HG02840 (cell line): ENCODE data around the gene MAN1A2.
"Not testable (repeated sequence)": the region's sequence is repeated elsewhere in the genome, so short reads cannot be mapped to it uniquely, and the experiment has no call there.

ENCODE experiments used
- ATAC-seq: cut with Tn5 transposase; IDR thresholded peaks from one replicate; pipeline ENCODE4 v1.9.1; 2021; ENCODE audit warnings: mild to moderate bottlenecking, moderate library complexity, moderate number of reproducible peaks; ENCODE audit not compliant: unreplicated experiment, low FRiP score

MAN1A2 gene

DNA sequence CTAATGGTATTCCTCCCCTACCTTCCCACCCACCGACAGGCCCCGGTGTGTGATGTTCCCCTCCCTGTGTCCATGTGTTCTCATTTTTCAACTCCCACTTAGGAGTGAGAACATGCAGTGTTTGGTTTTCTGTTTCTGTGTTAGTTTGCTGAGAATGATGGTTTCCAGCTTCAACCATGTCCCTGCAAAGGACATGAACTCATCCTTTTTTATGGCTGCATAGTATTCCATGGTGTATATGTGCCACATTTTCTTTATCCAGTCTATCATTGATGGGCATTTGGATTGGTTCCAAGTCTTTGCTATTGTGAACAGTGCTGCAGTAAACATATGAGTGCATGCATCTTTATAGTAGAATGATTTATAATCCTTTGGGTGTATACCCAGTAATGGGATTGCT, 108.2 kb downstream of the MAN1A2 start:
- not testable (repeated sequence) for ATAC-seq

DNA sequence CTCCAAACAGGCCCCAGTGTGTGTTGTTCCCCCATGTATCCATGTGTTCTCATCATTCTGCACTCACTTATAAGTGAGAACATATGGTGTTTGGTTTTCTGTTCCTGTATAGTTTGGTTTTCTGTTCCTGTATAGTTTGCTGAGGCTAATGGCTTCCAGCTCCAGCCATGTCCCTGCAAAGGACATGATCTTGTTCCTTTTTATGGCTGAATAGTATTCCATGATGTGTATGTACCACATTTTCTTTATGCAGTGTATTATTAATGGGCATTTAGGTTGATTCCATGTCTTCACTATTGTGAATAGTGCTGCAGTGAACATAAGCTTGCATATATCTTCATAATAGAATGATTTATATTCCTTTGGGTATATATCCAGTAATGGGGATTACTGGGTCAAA, 111.8 kb downstream of the MAN1A2 start:
- ATAC-seq, result no peak

DNA sequence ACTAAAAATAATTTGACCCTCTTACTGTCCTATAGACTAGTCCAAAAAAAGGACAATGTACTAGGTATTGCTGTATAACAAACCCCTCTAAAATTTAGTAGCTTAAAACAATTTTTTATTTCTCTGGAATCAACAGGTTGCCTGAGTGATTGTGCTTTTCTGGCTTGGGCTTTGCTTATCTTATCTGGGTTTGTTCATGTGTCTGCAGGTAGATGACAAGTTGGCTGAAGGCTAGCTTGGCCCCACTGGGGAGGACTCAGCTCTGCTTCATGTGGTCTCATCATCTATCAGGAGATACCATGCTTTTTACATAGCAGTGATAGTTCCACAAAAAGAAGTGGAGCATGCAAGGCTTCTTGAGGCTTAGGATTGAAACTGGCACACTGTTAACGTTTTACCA, 114.2 kb downstream of the MAN1A2 start:
- ATAC-seq, result no peak

DNA sequence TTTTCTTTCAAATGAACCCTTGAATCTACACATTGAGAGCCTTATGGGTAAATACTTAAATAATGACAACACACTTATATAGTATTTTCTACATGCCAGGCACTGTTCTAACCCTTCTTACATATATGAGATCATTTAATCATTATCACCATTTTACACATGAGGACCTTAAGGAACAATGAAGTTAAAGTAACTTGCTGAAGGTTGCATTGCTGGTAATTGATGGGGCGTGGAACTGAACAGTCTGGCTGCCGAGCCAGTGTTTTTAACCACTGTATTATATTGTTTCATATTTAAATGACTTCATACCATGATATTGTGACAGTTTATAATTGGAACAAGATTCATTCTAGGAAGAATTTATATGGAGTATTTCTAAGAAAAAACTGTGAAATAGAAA, 126.7 kb downstream of the MAN1A2 start:
- ATAC-seq, result no peak

DNA sequence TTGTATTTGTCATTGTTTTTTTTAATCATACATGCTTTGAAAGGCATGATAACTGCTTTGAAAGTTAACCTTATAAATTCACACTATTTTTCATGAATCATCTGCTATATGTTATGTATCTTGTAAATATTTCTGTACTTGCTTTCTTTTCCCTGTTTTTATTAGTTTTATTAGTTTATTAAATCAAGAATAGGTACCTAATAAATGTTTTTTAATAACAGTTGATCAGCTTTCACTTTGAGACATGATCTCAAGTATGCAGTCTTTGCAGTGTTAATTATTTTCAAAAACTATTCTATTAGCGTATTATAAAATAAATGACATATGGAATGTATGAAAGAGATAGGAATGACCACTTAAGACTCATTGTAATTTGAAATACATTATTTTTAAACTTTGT, 127.8 kb downstream of the MAN1A2 start:
- no peak for ATAC-seq

DNA sequence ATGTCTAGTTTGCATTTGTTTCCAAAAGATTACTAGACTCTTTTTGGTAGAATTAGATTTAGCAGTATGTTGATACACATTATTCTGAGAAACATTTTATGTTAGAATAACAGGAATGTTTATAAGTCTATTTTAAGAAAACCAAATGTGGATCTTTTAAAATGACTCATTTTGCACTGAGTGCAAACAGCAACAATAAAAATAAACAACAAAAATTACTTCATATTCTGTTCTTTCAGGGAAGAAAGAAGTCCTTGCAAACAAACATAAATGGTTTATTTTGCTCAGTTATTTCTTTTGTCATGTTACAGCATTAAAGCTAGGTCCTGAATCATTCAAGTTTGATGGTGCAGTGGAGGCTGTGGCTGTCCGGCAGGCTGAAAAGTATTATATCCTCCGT, 131.8 kb downstream of the MAN1A2 start:
- no peak for ATAC-seq

DNA sequence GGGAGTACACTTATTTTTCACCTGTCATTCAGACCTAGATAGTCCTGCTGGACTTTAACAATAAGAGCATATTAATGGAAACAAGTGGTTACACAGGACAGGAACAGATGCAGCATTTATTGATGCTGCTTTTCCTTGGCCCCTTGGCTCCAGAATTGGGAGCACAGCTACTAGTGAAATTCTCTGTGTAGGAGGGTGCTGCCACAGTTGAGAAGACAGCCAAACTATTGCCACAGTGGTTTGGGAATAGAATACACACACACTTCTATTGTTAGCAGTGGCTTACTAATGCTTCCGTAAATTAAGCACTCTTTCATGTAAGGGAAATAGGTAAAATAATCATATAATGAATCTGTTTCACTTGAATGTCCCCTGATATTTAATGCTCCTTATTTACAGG, 133.3 kb downstream of the MAN1A2 start:
- no peak for ATAC-seq

DNA sequence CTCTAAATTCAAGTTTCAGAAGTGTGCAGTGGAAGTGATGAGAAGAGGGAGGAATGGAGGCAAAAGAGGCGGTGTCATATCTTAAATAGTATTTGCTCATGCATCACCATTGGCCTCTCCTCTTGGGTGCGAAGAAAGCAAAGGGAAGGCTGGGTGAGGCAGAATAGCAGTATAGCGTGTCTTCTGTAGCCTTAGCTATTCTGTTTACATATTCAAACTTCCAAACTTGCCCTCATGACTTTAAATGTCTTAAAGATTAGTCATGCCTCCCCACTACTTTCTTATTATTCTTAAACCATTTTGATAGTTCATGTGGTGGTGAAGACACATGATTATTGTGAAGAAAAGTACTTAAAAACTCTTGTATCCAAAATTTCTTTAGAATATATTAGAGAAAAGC, 134.0 kb downstream of the MAN1A2 start:
- no peak for ATAC-seq

DNA sequence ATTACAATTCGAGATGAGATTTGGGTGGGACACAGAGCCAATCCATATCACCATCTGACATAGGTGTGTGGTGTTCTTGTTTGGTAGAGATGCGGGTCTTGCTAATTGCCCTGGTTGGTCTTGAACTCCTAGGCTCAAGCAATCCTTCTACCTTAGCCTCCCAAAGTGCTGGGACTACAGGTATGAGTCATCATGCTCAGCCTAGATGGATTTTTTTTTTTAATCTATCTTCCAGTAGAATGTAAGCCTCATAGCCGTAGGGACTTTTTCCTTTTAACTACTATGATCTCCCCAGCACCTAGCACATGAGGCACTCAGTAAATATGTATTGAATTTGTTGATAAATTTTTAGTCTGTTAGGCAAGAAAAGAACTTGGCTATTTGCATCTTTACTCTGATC, 144.0 kb downstream of the MAN1A2 start:
- no peak for ATAC-seq

DNA sequence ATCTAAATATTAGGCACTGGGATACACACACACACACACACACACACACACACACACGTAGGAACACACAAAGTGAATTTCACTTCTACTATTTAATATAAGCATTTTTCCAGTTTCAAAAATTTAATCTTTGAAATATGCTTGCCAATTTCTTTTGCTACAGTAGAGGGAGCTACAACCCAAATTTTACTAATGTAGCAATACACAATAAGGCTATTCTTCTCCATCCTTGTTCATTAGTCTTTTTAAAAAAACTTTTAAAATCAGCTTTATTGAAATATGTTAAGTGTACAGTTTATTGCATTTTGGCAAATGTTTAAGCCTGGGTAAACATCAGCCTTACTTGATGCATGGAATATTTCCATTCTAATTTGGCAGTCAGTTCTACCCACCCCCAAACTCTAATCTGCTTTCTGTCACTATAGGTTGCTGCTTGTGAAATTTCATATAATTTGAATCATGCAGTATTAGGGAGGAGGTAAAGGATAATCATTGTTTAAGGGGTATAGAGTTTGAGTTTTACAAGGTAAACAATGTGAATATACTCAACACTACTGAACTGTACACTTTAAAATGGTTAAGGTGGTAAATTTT, 145.6 kb downstream of the MAN1A2 start:
- ATAC-seq, result no peak

DNA sequence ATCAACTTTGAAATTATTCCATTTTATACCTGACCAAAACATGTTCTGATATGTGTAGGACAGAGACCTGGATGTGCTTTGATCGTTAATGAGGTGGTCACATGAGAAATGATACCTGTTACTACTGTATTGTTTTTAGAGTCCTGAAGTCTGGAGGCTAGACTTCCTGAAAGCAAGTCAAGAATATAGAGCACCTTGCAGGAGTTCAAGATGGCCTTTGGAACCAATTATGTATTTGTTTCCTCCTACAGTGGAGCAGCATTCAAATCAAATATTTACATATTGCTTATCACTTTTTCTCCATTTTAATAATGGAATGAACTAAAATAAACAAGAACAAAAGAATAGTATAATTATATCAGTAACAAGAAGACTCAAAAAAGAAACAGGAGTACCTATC, 155.9 kb downstream of the MAN1A2 start:
- no peak for ATAC-seq

DNA sequence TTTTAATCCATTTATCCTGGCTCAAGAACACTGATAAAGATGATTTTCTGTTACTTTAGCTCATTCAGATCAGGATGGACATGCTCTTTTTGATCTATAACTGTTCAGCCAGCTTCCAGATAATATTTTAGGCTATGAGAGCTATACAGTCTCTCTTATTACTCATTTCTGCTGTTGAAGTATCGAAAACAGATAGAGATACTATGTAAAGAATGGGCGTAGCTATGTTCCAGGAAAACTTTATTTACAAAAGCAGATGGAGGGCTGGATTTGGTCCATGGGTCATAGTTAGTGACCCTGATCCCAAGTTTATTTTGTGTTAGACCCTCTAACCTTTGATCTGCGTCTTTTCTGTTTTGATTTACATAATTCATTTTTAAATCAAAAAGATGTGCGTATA, 159.8 kb downstream of the MAN1A2 start:
- no peak for ATAC-seq

DNA sequence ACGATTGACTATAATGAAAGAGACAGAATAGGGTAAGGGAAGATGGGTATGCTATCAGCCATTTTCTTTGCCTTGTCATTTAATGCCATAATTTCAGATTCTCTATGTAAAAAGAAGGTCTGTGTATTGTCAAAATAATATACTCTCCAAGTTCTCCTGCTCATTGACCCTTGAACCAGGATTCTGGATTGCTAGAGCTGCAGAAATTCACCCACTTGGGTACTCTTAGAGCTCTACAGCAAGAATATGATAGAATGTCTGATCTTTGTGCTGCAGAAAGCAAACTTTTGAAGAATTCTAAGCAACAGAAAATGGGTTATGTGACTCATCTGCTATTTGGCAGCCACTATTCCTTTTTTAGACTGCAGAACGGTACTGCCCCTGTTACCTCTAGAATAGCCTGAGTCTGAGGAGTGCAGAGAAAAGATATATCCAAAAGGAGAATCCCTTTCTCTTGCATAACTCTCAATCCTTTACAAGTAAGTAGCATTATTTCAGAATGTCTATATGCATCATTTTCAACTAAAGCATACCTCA, 160.4 kb downstream of the MAN1A2 start:
- ATAC-seq, result no peak

DNA sequence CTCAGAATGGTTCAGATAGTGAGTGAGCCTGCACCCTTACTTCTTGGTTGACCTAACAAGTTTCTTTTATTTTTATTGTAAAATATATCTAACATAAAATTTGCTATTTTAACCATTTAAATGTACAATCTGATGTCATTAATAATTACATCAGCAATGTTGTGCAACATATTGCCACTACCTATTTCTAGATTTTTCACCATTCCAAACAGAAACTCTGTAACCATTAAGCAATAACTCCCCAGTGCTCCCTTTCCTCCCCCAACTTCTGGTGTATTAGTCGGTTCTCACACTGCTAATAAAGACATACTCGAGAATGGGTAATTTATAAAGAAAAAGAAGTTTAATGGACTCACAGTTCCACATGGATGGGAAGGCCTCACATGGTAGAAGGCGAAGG, 162.4 kb downstream of the MAN1A2 start:
- ATAC-seq, result no peak

DNA sequence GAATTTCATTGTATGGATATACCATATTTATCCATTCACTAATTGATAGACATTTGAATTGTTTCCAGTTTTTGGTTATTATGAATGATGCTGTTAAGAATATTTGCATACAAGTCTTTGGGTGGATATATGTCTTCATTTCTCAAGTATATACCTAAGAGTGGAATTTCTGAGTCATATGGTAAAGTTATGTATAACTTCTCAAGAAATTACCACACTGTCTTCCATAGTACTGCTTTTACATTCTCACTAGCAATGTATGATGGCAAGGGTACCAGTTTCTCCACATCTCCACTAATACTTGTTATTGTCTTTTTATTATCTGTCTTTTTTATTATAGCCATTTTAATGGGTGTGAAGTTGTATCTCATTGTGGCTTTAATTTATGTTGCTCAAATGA, 164.0 kb downstream of the MAN1A2 start:
- ATAC-seq, result no peak

DNA sequence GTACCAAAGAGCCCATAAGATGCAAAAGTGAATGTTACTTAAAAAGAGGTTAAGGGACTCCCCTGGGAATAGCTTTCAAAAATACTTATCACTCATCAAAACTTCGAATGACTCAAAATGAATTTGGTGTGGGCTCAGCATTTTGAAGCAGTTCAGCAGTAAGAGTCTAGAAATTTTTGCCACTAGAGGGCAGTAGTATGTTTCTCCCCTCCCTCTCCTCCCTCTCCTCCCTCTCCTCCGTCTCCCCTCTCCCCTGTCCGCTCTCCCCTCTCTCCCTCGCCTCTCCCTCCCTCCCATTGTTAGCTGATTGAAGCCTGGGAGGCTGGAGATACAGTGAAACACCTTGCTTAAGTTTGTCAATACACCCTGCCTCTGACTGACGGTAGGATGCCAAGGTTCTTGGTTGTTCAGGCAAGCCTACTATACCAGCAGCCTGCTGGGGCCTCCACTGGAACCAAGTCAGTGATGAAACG, 167.8 kb downstream of the MAN1A2 start:
- no peak for ATAC-seq

DNA sequence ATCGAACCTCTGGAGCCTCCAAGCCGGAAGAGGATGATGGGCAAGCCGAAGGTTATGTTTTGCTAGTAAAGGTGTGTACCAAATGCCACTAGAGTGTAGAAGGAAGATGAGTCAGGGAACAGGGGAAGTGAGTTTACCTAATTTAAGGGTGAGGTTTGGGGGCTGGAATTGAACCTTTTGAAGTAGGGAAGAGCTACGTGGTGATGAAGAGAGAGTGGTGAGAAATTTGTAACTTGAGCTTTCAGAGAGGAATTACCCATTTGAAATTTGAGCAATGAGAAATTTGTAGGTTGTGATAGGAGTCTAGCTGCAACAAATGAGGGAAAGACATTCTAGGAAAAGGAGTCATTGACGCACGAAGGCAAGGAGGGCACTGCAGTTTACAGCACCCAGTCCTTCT, 168.6 kb downstream of the MAN1A2 start:
- ATAC-seq, result no peak

DNA sequence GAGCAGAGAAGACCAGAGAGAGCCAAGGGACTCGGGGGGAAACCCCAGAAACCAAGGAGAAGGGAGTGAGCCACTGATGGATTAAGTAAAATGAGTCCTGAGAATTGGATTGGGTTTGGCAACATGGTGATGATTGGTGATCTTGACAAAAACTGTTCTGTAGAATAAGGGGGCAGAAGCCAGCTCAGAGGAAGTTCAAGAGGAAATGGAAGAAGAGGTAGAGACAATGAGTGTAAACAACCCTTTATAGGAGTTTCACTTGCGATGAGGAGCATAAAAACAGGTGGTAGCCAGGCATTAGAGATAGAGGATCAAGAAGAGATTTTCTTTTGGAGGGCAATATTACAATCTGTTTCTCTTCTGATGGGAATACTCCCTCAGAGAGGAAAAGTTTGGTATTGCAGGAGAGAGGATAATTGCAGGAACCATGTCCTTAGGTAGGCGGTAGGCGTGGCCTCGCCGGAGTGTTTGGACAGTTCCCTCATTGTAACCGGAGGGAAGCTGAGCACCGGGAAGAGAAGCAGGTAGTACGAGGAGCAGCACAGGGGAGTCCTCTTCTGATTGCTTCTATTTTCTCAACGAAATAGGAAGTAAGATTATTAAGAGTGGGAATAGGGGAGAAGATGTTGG, 170.2 kb downstream of the MAN1A2 start:
- no peak for ATAC-seq

DNA sequence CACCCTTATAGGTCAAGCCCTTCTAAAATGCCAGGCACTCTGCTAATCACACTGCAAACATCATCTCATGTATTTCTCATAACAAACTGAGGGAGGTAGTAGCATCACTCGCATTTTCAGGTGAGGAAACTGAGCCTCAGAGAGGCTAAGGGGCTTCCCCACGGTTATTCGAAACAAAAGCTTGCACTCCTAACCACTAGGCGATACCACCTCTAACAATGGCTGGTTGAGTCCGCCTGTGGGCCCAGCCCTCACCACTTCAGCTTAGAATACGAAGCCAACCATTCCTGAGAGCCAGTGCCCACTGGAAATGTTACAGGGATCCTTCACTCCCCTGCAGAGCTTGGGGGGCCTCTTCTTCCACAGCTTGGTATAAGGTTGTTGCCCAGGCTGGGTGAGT, 173.3 kb downstream of the MAN1A2 start:
- ATAC-seq, result no peak

DNA sequence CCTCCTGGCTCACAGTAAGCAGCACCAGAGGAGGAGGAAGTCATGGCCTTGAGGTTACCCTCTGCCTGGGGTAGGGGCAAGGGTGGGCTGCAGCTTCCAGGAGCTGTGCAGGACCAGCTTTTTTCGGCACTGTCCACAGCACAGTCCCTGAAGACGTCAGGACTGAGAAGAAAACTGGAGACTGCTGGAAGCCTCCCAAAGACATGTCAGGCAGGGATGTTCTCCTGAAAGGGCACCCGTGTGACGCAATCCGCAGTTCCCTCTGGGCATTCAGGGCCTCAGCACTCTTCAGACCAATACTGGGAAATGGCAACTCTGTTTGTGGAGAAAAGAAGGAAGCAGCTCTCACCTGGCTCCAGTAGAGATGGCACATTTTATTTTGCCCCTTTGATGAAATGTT, 173.8 kb downstream of the MAN1A2 start:
- no peak for ATAC-seq

DNA sequence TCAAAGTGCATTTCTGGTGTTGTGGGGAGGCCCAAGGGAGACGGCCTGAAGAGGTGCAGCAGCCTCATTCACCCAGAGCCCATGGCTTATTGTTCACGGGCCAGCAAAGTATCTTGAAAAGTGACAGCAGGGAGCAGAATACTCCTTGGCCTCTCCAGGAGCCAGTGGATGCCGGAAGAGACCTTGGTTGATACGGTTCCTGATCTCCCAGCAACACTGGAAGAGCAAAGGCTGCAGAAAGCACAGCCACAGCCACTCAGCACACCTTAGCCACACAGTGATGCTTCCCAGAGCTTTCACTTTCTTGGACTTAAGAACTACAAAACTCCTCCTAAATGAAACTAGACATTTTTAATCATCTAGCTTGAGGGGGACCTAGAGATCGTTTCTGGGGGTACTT, 174.3 kb downstream of the MAN1A2 start:
- ATAC-seq, result no peak

DNA sequence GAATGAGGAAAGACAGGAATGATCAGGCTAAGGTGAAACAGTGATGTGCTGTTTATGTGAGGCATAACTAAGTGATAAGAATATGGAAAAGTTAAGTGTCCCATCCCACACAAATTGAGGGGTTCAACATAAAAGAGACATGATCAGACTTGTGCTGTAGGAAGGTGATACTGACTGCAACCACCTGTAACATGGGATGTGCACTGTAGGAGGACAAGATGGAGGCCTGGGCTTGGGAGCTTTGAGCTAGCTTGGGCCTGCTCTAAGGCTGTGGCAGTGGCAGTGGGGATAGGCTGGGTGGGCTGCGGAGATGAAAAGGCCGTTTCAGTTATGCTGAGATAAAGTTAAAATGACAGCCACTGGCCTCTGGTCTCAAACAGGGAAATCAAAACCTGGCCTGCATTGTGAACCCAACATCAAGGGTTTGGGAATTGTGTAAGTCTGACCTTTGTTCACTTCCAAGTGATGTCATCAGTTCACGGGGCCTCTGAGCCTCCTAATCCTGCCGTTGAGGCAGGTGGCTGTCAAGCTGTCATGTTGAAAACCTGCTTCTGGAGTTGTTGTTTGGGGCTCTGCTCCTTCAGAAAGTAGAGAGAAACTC, 177.4 kb downstream of the MAN1A2 start:
- no peak for ATAC-seq
